Hepatocyte (in vitro differentiated cells): ENCODE results near the gene SPRYD4. TPM values are rescaled to one million over a fixed set of nuclear protein-coding genes. Genes with fewer than 3 reads are reported as not detected.
A peak's percentile ranks its signal among the peaks of the same experiment; 100 is the strongest.

Source experiments
- DNase-seq: peaks from one replicate; pipeline ENCODE4 v3.0.0-alpha.2; 2016; ENCODE audit warnings: low spot score
- H2AFZ ChIP-seq: fragments of 200-600 bp; sonication (generic); 2 replicates; pipeline ENCODE4 v1.6.0; 2016; ENCODE audit warnings: antibody characterized with exemption, mild to moderate bottlenecking
- H3K27ac ChIP-seq: fragments of 200-600 bp; sonication (generic); 2 replicates; pipeline ENCODE4 v1.5.1; 2016; ENCODE audit warnings: mild to moderate bottlenecking
- H3K27me3 ChIP-seq: fragments of 200-600 bp; sonication (generic); 2 replicates; pipeline ENCODE4 v1.6.1; 2016
- H3K36me3 ChIP-seq: fragments of 200-600 bp; sonication (generic); replicated peaks from 2 replicates; pipeline ENCODE4 v1.5.1; 2016; ENCODE audit warnings: low read depth; ENCODE audit not compliant: insufficient read depth
- H3K4me1 ChIP-seq: fragments of 200-600 bp; sonication (generic); 2 replicates; pipeline ENCODE4 v1.5.1; 2016; ENCODE audit warnings: mild to moderate bottlenecking, moderate library complexity; ENCODE audit not compliant: insufficient read depth
- H3K4me2 ChIP-seq: fragments of 200-600 bp; sonication (generic); 2 replicates; pipeline ENCODE4 v1.6.0; 2016
- H3K4me3 ChIP-seq: fragments of 200-600 bp; sonication (generic); 2 replicates; pipeline ENCODE4 v1.5.1; 2016; ENCODE audit warnings: mild to moderate bottlenecking
- H3K79me2 ChIP-seq: fragments of 200-600 bp; sonication (generic); 2 replicates; pipeline ENCODE4 v1.6.0; 2017; ENCODE audit warnings: mild to moderate bottlenecking
- H3K9me2 ChIP-seq: fragments of 200-600 bp; sonication (generic); replicated peaks from 2 replicates; pipeline ENCODE4 v1.6.0; 2017; ENCODE audit warnings: mild to moderate bottlenecking; ENCODE audit not compliant: insufficient read depth
- H3K9me3 ChIP-seq: fragments of 200-600 bp; sonication (generic); 2 replicates; pipeline ENCODE4 v1.5.1; 2016; ENCODE audit warnings: low read depth, mild to moderate bottlenecking
- H4K20me1 ChIP-seq: fragments of 200-600 bp; sonication (generic); 2 replicates; pipeline ENCODE4 v1.6.0; 2016; ENCODE audit warnings: mild to moderate bottlenecking; ENCODE audit not compliant: insufficient read depth, poor library complexity, severe bottlenecking
- EZH2 ChIP-seq: fragments of 200-600 bp; sonication (generic); IDR thresholded peaks from 2 replicates; pipeline ENCODE4 v1.6.1; 2016; ENCODE audit warnings: antibody characterized with exemption, mild to moderate bottlenecking, borderline replicate concordance
- EZH2phosphoT487 ChIP-seq: fragments of 200-600 bp; sonication (generic); IDR thresholded peaks from one replicate; pipeline ENCODE4 v1.6.1; 2018; ENCODE audit warnings: antibody characterized with exemption, mild to moderate bottlenecking, low read depth, moderate library complexity; ENCODE audit not compliant: unreplicated experiment, severe bottlenecking
- WGBS: methylation state at CpG from one replicate; pipeline ENCODE4 v1.1.6; 2016; ENCODE audit warnings: low lambda C conversion rate; ENCODE audit errors: missing lambda C conversion rate; 5-methylcytosine and 5-hydroxymethylcytosine counted together
- polyA plus RNA-seq: library from polyadenylated mRNA; unstranded; fragments of >200 nt; fragmentation: Nextera tagmentation; extraction: Ambion mirVana; gene quantifications from 2 replicates; pipeline ENCODE4 v1.2.1, GENCODE V29; 2016
- total RNA-seq: library from RNA; depleted of rRNA; stranded (reverse); fragments of >200 nt; gene quantifications from 2 replicates; pipeline ENCODE4 v1.2.3, GENCODE V29; 2014
- TF ChIP-seq, protein P1 (sequence below): fragments of 200-600 bp; sonication (generic); IDR thresholded peaks from 2 replicates; pipeline ENCODE4 v1.5.1; 2016; ENCODE audit warnings: antibody characterized with exemption, mild to moderate bottlenecking; ENCODE audit not compliant: poor library complexity

The SPRYD4 gene
- total and polyA plus RNA-seq, 2 experiments from 2014 or later: 2.5 to 3.2 TPM

DNA sequence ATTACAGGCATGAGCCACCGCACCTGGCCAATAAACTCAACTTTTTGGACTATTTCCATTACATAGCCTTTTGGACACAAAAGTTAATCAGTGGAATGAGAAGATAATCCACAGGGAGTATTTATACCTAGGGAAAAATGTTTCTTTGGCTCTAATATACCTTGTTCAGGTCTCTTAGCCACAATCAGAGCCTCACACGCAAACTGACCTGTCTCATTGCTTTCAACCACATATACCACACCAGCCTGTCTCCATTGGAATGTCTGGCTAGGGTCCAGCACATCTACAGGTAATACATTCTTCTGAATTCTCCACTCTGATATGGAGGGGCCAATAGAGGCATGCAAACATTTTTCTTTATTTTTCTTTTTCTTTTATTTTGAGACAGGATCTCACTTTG lies 49.5 kb downstream of the SPRYD4 start:
- DNase-seq: no peak
- H3K79me2 ChIP-seq: peaks cover 6% of the 10 kb centered on the region
- H3K9me2 ChIP-seq: no peaks in the 10 kb centered on the region
- H2AFZ ChIP-seq: no peak overlapping the region
- TF ChIP-seq EZH2phosphoT487: no peak
- TF ChIP-seq, protein P1, sequence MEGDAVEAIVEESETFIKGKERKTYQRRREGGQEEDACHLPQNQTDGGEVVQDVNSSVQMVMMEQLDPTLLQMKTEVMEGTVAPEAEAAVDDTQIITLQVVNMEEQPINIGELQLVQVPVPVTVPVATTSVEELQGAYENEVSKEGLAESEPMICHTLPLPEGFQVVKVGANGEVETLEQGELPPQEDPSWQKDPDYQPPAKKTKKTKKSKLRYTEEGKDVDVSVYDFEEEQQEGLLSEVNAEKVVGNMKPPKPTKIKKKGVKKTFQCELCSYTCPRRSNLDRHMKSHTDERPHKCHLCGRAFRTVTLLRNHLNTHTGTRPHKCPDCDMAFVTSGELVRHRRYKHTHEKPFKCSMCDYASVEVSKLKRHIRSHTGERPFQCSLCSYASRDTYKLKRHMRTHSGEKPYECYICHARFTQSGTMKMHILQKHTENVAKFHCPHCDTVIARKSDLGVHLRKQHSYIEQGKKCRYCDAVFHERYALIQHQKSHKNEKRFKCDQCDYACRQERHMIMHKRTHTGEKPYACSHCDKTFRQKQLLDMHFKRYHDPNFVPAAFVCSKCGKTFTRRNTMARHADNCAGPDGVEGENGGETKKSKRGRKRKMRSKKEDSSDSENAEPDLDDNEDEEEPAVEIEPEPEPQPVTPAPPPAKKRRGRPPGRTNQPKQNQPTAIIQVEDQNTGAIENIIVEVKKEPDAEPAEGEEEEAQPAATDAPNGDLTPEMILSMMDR: no peak
- TF ChIP-seq EZH2: no peak
- H3K27me3 ChIP-seq: no peaks in the 10 kb centered on the region
- no peaks in the 10 kb centered on the region for H4K20me1 ChIP-seq
- H3K27ac ChIP-seq: no peak overlapping the region
- no peak overlapping the region for H3K4me2 ChIP-seq
- H3K9me3 ChIP-seq: no peaks in the 10 kb centered on the region
- peaks cover 6% of the 10 kb centered on the region for H3K4me1 ChIP-seq
- H3K4me3 ChIP-seq: no peak overlapping the region
- no peaks in the 10 kb centered on the region for H3K36me3 ChIP-seq
- WGBS: 90% methylated on average over 2 of the region's 2 CpGs

DNA sequence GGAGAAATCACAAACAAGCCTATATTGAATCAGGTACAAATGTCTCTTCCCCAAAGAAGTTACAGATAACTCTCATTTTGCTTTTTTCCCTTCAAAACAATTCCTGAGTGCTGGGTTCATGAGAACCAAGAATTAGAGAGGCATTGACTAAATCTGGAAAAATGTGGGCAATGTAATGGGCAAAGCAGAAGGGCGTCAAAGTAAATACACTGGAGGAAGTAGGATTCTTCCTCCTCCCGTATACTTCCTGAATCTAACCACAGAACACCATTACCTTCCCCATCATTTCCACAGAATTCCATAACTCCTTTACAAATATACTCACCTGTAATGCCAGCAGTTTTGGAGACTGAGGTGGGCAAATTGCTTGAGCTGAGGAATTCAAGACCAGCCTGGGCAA lies 50.2 kb downstream of the SPRYD4 start:
- no peaks in the 10 kb centered on the region for H3K9me2 ChIP-seq
- no peak overlapping the region for H3K4me2 ChIP-seq
- H4K20me1 ChIP-seq: no peaks in the 10 kb centered on the region
- WGBS: 69% methylated on average over 2 of the region's 2 CpGs
- no peaks in the 10 kb centered on the region for H3K9me3 ChIP-seq
- H3K4me1 ChIP-seq: peaks cover 12% of the 10 kb centered on the region
- no peaks in the 10 kb centered on the region for H3K36me3 ChIP-seq
- no peak for DNase-seq
- H3K27me3 ChIP-seq: no peaks in the 10 kb centered on the region
- H2AFZ ChIP-seq: no peak overlapping the region
- no peak overlapping the region for H3K27ac ChIP-seq
- no peak for TF ChIP-seq EZH2phosphoT487
- TF ChIP-seq, protein P1: no peak
- TF ChIP-seq EZH2: no peak
- no peak overlapping the region for H3K4me3 ChIP-seq
- H3K79me2 ChIP-seq: peaks cover 13% of the 10 kb centered on the region

DNA sequence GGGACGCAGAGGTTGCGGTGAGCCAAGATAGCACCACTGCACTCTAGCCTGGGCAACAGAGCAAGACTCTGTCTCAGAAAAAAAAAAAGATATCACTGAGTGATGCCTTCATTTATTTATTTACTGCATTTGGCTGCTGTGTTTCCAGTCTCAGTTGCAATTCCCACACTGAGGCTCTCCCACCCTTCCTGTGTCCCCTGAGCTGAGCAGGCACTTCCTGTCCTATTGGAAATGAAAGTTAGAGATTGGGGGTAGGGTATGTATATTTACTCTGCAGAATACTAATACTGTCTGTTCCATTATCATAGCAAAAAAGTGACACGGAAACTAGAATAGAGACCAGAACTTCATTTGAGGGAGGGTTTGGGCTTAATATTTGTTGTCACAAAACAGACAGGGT lies 51.7 kb downstream of the SPRYD4 start:
- Histone ChIP-seq H3K4me3 (no peak overlapping the region), H3K9me3 (no peaks in the 10 kb centered on the region), H4K20me1 (no peaks in the 10 kb centered on the region), H2AFZ (no peak overlapping the region), H3K27me3 (no peaks in the 10 kb centered on the region), H3K4me2 (no peak overlapping the region), H3K9me2 (no peaks in the 10 kb centered on the region), H3K36me3 (no peaks in the 10 kb centered on the region), H3K4me1 (peaks cover 18% of the 10 kb centered on the region), H3K27ac (peak overlapping the region; percentile 93), H3K79me2 (peaks cover 28% of the 10 kb centered on the region)
- no peak for DNase-seq
- no peak for TF ChIP-seq EZH2phosphoT487
- TF ChIP-seq EZH2: no peak
- TF ChIP-seq, protein P1: no peak
- WGBS: 89% methylated on average over 3 of the region's 3 CpGs

DNA sequence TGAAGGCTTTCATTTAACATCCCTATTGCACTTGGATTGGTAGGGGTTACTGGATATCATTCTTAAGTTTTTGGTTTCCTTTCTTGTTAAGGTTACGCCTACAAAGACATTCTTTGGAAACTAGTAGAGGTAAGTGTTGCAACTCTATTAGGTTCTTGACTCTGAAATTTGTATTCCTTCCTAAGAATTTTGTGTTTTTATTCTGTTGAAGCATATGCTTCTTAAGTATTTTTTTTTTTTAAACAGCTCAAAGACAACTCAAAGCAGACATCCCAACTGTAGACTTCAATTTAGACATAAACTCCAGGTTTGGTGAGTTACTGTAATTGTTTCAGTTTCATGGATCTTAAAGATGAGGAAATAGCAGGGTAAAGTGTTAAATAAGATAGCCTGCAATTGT lies 52.1 kb downstream of the SPRYD4 start:
- Histone ChIP-seq H3K79me2 (peaks cover 33% of the 10 kb centered on the region), H3K4me2 (no peak overlapping the region), H3K4me1 (peaks cover 18% of the 10 kb centered on the region), H2AFZ (peak overlapping the region; percentile 29), H4K20me1 (no peaks in the 10 kb centered on the region), H3K27ac (peak overlapping the region; percentile 93), H3K27me3 (no peaks in the 10 kb centered on the region), H3K36me3 (no peaks in the 10 kb centered on the region), H3K9me3 (no peaks in the 10 kb centered on the region), H3K4me3 (no peak overlapping the region), H3K9me2 (no peaks in the 10 kb centered on the region)
- no peak for TF ChIP-seq EZH2
- no peak for TF ChIP-seq EZH2phosphoT487
- TF ChIP-seq, protein P1: no peak
- DNase-seq: no peak
- WGBS: 92% methylated on average over 1 of the region's 1 CpG
